ENCODE data around the gene PMPCA.

GRCh38 chr9:136396219-136396515, 14.3 kb upstream of the PMPCA start:
- TF ChIP-seq CTCF (IDR thresholded peaks at IDR 0.05) (no peak), POLR2AphosphoS5 (IDR thresholded peaks at IDR 0.05) (no peak), POLR2A (IDR thresholded peaks at IDR 0.05; ENCODE audit: low read depth) (no peak), EP300 (IDR thresholded peaks at IDR 0.05) (no peak)

Measured in esophagus muscularis mucosa (tissue), 4 donors.